Osteoblast (primary cell): ENCODE data around the gene ZNF35. TPM values are rescaled to one million over a fixed set of nuclear protein-coding genes. Genes with fewer than 3 reads are reported as not detected.

Experiments used
- DNase-seq: peaks from one replicate; pipeline ENCODE4 v3.0.0; 2011; ENCODE audit warnings: low spot score, mixed read lengths; ENCODE audit not compliant: insufficient read length; ENCODE audit errors: missing footprints
- H2AFZ ChIP-seq: 2 replicates; pipeline ENCODE4 v1.6.0; 2011; ENCODE audit warnings: mild to moderate bottlenecking, low read length
- H3K27ac ChIP-seq: 2 replicates; pipeline ENCODE4 v1.5.1; 2011; ENCODE audit warnings: mild to moderate bottlenecking, low read depth, low read length, moderate library complexity
- H3K27me3 ChIP-seq: 2 replicates; pipeline ENCODE4 v1.6.0; 2012; ENCODE audit warnings: mild to moderate bottlenecking, control low read depth, inconsistent platforms, low read length, moderate library complexity; ENCODE audit not compliant: insufficient read depth
- H3K36me3 ChIP-seq: 2 replicates; pipeline ENCODE4 v1.5.1; 2011; ENCODE audit warnings: mild to moderate bottlenecking, low read length, control low read depth, moderate library complexity; ENCODE audit not compliant: insufficient read depth
- H3K4me1 ChIP-seq: 2 replicates; pipeline ENCODE4 v1.5.1; 2011; ENCODE audit warnings: mild to moderate bottlenecking, low read length, control low read depth, moderate library complexity; ENCODE audit not compliant: insufficient read depth
- H3K4me2 ChIP-seq: 2 replicates; pipeline ENCODE4 v1.6.0; 2011; ENCODE audit warnings: mild to moderate bottlenecking, low read length; ENCODE audit not compliant: insufficient read depth
- H3K4me3 ChIP-seq: fragments of 200-600 bp; sonication (generic); 3 replicates; pipeline ENCODE4 v1.5.1; 2012; ENCODE audit warnings: mild to moderate bottlenecking, low read length, inconsistent platforms; ENCODE audit not compliant: insufficient read depth
- H3K79me2 ChIP-seq: 2 replicates; pipeline ENCODE4 v1.6.0; 2012; ENCODE audit warnings: mild to moderate bottlenecking, low read length, control low read depth, inconsistent platforms; ENCODE audit not compliant: insufficient read depth
- H3K9me3 ChIP-seq: 2 replicates; pipeline ENCODE4 v1.5.1; 2011; ENCODE audit warnings: low read depth, low read length, control low read depth
- H4K20me1 ChIP-seq: 2 replicates; pipeline ENCODE4 v1.6.0; 2012; ENCODE audit warnings: mild to moderate bottlenecking, low read length, control low read depth; ENCODE audit not compliant: insufficient read depth
- total RNA-seq: library from RNA; depleted of rRNA; stranded (reverse); fragments of >200 nt; gene quantifications from 2 replicates; pipeline ENCODE4 v1.2.3, GENCODE V29; 2012
- TF ChIP-seq, protein P1 (sequence below): IDR thresholded peaks from 2 replicates; pipeline ENCODE4 v1.5.1; 2011; ENCODE audit warnings: mild to moderate bottlenecking, low read depth, low read length, moderate library complexity; ENCODE audit errors: extremely low read depth

ZNF35 gene
- total RNA-seq, 1 donor = 16.3 TPM

DNA sequence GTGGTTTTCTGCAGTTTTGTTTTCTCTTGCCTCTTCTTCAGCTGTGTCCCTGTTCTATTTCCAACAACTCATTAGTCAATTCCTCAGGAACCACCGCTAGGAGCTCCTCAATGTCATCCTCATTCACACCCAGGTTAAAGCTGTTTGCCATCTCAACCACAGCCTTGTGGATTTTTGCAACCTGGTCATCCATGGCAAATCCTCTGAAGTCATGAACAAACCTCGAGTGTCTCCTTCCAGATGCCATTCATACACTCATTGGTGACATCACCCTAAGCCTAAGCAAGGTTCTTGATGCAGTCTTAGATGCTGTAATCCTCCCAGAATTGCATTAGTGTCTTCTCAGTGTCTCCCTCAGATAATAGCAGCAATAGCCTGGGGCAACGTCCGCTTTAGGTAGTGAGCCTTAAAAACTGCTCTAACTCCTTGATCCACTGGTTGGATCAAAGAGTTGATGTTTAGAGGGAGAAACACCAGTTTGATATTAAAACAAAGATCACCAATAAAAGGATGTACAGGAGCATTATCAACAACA lies 32.5 kb downstream of the ZNF35 start:
- TF ChIP-seq, protein P1, sequence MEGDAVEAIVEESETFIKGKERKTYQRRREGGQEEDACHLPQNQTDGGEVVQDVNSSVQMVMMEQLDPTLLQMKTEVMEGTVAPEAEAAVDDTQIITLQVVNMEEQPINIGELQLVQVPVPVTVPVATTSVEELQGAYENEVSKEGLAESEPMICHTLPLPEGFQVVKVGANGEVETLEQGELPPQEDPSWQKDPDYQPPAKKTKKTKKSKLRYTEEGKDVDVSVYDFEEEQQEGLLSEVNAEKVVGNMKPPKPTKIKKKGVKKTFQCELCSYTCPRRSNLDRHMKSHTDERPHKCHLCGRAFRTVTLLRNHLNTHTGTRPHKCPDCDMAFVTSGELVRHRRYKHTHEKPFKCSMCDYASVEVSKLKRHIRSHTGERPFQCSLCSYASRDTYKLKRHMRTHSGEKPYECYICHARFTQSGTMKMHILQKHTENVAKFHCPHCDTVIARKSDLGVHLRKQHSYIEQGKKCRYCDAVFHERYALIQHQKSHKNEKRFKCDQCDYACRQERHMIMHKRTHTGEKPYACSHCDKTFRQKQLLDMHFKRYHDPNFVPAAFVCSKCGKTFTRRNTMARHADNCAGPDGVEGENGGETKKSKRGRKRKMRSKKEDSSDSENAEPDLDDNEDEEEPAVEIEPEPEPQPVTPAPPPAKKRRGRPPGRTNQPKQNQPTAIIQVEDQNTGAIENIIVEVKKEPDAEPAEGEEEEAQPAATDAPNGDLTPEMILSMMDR = no peak
- Histone ChIP-seq H3K4me3 (no peak overlapping the region), H2AFZ (no peak overlapping the region), H3K27ac (no peak overlapping the region), H3K36me3 (no peaks in the 10 kb centered on the region), H3K4me1 (peaks cover 4% of the 10 kb centered on the region), H3K4me2 (no peak overlapping the region), H3K79me2 (no peaks in the 10 kb centered on the region), H3K9me3 (peaks cover 3% of the 10 kb centered on the region), H4K20me1 (no peaks in the 10 kb centered on the region), H3K27me3 (no peaks in the 10 kb centered on the region)
- DNase-seq = no peak

DNA sequence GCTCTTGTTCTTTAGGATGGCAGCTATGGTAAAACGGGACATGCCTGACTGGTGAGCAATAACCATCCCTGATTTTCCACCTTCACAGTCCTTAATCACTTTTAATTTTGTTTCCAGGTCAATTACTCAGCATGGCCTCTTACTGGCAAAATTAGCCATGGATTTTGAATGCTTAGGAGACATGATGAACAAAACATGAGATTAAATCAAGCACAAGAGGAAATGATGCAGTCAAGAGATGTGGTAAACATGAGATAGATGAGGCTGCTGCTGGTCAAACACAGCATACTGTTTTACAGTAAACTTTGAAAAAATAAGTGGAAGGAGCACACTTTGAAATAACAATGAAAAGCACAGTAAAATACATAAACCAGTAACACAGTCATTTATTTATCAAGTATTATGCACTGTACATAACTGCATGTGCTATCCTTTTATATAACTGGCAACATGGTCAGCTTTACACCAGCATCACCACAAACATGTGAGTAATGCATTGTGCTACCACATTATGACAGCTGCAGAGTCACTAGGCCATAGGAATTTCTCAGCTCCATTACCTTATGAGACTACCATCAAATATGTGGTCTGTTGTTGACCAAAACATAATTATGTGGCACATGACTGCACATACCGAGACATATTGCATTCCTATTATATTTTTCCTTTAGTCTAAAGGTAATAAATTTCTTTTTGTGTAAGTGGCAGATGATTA lies 33.8 kb downstream of the ZNF35 start:
- Histone ChIP-seq H3K27ac (no peak overlapping the region), H3K4me2 (no peak overlapping the region)
- DNase-seq = no peak

DNA sequence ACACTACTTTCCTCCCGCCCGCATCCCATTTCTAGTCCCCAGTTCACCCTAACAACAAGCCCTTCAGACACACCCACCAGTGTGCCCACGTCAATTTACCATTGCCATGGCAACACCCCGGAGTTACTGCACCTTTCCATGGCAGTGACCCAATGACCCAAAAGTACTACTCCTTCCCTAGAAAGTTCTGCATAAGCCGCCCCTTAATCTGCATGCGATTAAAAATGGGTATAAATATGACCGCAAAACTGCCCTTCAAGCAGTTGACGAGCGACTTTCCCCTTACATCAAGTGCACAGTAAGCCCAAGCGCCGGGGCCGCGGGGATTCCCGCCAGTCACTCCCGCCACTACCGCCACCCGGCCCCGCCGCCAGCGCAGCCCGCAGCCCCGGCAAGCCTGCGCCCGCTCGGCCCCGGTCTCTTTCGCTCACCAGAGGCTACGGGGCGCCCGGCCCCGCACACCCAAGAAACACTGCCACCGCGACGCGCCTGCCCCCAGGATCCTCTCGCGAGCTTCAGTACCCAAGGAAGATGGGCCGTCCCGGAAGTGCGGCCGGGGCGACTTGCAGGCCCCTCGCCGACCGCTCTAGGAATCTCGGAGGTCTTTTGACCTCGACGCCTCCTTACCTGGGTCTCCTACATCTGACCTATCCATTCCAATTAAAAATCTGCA lies 36.7 kb downstream of the ZNF35 start:
- H3K4me1 ChIP-seq = peaks cover 4% of the 10 kb centered on the region
- no peaks in the 10 kb centered on the region for H3K27me3 ChIP-seq
- TF ChIP-seq, protein P1 = no peak
- H4K20me1 ChIP-seq = no peaks in the 10 kb centered on the region
- peak; percentile 94 for DNase-seq
- H3K79me2 ChIP-seq = no peaks in the 10 kb centered on the region
- H2AFZ ChIP-seq = peak overlapping the region; percentile 97
- H3K4me3 ChIP-seq = peak overlapping the region; percentile 81
- peak overlapping the region; percentile 86 for H3K4me2 ChIP-seq
- peak overlapping the region; percentile 19 for H3K27ac ChIP-seq
- H3K36me3 ChIP-seq = no peaks in the 10 kb centered on the region
- H3K9me3 ChIP-seq = peaks cover 3% of the 10 kb centered on the region

More for the DNA sequence above, 33.8 kb downstream of the ZNF35 start:
- H3K79me2 ChIP-seq = no peaks in the 10 kb centered on the region
- H2AFZ ChIP-seq = no peak overlapping the region
- H3K36me3 ChIP-seq = no peaks in the 10 kb centered on the region
- TF ChIP-seq, protein P1 = no peak
- no peak overlapping the region for H3K4me3 ChIP-seq
- peaks cover 4% of the 10 kb centered on the region for H3K4me1 ChIP-seq
- H3K9me3 ChIP-seq = peaks cover 3% of the 10 kb centered on the region
- no peaks in the 10 kb centered on the region for H3K27me3 ChIP-seq
- H4K20me1 ChIP-seq = no peaks in the 10 kb centered on the region

DNA sequence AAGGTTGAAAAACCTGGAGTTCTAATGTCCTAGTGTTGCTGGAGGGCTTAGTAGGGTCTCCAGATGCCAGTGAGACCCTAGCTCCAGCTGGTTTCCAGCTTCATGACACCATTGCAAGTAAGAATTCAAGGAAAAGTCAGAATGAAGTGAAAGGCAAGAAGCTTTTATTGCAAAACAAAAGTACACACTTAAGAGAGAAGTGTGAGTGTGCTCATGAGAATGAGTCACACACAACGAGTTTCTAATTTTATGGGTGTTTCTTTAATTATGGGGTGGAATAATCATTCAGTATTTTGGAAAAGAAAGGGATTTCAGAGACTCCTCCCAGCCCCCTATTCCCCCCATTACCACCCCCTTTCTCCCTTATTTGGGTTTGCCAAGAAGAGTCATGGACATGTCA lies 39.4 kb downstream of the ZNF35 start:
- no peak overlapping the region for H2AFZ ChIP-seq
- H3K27me3 ChIP-seq = no peaks in the 10 kb centered on the region
- H3K27ac ChIP-seq = no peak overlapping the region
- TF ChIP-seq, protein P1 = no peak
- no peaks in the 10 kb centered on the region for H4K20me1 ChIP-seq
- no peaks in the 10 kb centered on the region for H3K36me3 ChIP-seq
- no peaks in the 10 kb centered on the region for H3K79me2 ChIP-seq
- peaks cover 4% of the 10 kb centered on the region for H3K4me1 ChIP-seq
- H3K9me3 ChIP-seq = peaks cover 2% of the 10 kb centered on the region
- H3K4me3 ChIP-seq = no peak overlapping the region
- DNase-seq = no peak
- no peak overlapping the region for H3K4me2 ChIP-seq
